HG03378 (cell line): ENCODE results near the gene SMIM45.
"Not testable (repeated sequence)": the region's sequence is repeated elsewhere in the genome, so short reads cannot be mapped to it uniquely, and the experiment has no call there.

Source experiments
- ATAC-seq: cut with Tn5 transposase; IDR thresholded peaks from one replicate; pipeline ENCODE4 v1.9.1; 2021; ENCODE audit warnings: mild to moderate bottlenecking, moderate library complexity; ENCODE audit not compliant: unreplicated experiment

Gene SMIM45

GRCh38 chr22:41933411-41934177, 18.4 kb upstream of the SMIM45 start:
- ATAC-seq: no peak

DNA sequence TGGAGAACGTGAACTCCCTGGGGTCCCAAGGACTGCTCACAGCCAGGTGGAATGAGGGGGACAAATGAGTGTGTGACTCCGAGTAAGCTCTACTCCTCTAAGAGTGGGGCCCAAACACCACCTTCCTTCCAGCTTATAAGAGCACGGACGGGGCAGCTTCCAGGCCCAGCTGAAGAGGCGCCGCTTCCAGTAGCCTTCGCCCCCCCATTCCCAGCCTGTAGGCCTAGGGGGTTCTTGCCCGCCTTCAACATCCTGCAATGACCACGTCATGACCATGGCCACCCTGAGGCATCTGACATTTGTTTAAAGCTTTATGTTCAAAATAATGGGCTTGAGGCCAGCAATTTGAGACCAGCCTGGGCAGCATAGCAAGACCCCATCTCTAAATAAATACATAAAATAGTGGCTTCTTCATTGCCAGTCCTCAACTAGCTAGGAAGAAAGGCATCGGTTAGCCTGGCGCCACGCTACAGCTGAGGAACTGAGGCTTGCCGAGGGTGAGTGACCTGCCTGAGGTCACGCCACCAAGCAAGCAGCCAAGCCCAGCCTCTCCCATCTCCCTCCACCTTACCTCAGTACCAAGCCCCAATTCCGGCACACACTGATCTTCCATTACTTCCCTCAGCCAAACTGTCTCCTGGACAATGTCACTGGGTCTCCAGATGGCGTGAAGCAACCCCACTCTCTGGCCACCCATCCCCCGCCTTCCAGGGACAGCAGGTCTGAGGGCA, 17.5 kb upstream of the SMIM45 start:
- ATAC-seq: no peak

GRCh38 chr22:41935015-41935351, 17.0 kb upstream of the SMIM45 start:
- ATAC-seq: no peak

DNA sequence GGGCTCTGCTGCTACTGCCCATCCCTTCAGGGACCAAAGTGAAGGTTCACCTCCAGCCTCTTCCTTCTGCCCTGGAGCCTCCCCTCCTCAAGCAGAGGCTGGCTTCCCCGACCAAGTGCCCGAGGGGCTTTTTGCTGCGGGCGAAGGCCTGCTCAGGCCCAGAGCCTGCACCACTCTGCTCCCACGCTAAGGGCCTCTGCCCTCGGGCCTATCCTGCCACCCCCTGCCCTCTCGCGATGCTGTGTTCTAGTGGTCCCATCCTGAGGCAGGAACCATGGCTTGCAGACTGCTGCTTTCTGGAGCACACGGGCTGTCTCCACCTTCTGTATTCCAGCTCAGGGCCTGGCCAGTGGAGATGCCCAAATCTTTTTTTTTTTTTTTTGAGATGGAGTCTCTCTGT, 16.4 kb upstream of the SMIM45 start:
- no peak for ATAC-seq

DNA sequence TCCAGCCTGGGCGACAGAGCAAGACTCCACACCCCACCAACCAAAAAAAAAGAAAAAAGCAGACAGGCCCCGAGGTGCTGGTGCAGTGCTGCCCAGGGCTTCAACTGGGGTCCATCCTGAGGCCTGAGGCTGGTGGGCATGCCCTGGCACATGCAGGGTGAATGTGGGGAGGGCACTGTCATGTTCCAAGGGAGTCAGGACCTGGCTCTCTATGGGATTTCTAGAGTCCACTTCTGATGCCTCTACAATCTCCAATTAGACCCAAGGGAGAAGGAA, 15.1 kb upstream of the SMIM45 start:
- ATAC-seq: no peak

GRCh38 chr22:41939981-41940831, 11.7 kb upstream of the SMIM45 start:
- ATAC-seq: peak; percentile 56

DNA sequence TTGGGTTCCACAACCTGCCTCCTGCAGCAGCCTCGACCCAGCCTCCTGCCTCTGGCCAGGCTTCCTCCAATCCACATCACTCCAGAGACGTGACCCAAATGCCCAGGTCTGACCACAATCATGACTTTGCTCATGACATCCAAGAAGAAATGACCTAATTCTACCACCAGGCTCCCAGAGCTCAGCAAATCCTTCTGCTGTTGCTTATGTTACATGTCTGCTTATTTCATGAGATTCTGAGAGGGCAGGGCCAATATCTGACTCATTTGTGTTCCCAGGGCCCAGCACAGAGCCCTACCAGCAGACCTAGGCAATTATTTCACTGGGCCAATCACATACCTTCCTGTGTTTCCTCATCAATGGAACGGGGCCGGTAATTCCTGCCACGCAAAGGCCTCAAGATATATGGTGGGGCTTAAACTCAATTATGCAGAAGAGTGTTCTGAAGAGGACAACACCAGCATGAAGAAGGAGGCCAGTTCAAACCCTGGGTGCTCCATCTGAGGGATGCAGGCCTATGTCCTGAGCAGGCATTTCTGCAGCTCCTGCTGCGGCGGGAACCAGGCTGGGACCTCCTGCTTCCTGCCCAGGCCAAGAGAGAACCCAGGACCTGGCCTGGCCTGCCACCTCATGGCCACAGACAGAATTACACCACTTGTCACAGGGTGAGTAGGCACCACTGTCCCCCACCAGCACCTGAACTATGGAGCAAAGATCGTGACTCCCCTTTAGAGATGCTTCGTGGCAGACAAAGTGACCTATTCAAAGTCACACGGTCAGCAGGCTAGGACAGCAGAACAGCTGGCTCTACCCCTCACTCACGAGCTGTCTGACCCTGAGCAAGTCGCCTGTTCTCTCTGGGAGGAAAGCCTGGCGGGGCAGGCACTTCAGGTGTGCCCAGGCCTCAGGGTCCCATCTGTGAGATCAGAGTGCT, 10.9 kb upstream of the SMIM45 start:
- ATAC-seq: peak; percentile 28

- no peak for ATAC-seq
These were observed 8.2 kb upstream of the SMIM45 start for GRCh38 chr22:41943661-41944209.

DNA sequence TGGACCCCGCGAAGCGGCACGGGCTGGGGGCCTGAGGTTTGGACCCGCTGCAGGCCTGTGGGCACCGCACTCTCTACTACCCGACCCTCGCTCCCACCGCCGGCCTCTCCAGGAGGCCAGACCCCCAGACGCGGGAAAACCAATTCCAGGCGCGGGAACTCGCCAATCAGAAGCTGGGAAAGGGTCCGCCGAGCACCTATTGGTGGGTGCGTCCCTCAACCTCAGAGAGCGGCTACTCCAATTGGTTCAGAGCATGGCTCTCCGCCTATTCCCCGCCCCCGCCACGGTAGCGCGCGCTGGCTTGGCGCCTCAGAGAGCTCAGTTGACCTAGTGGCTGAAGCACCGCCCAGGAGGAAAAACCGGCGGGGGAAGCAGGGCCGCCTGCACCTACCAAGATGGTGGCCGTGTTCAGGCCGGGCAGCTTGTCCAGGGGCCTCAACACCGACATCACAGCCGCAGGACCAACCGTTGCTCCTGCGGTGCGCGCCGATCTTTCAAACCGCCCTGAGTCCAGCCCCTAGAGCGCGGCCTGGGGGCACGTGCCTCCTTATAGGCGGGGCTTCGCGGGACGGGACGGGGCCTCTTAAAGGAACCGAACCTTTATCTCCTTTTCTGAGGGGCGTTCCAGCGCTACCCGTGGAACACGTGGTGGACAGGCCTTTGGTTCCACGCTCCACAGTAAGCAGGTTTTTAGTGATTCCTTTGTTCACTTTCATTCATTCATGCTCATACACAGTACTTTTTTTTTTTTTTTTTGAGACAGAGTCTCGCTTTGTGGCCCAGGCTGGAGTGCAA, 5.1 kb upstream of the SMIM45 start, which contains the start of gene CENPM:
Gene CENPM (minus strand): TSS at position 524 of the 795 bp plus-strand sequence. CDS start 76 bp downstream, at position 448.
- peak; percentile 66 for ATAC-seq

DNA sequence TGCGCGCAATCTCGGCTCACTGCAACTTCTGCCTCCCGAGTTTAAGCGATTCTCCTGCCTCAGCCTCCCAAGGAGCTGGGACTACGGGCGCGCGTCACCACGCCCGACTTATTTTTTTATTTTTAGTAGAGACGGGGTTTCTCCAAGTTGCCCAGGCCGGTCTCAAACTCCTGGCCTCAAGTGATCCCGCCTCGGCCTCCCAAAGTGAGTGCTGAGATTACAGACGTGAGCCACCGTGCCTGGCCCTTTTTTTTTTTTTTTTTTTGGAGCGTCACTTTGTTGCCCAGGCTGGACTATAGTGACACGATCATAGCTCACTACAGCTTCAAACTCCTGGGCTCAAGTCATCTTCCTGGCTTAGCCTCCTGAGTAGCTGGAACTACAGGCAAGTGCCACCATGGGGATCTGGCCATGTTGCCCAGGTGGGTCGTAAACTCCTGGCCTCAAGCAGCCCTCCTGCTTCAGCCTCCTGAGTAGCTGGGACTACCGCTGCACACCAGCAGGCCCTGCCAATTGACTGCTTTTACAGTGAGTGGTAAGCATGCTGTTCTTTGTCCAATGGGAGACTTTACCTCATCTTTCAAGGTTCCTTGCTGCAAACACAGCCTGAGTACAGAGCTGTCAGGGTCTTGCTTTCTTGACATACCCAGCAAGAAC, 4.4 kb upstream of the SMIM45 start:
- ATAC-seq: no peak

DNA sequence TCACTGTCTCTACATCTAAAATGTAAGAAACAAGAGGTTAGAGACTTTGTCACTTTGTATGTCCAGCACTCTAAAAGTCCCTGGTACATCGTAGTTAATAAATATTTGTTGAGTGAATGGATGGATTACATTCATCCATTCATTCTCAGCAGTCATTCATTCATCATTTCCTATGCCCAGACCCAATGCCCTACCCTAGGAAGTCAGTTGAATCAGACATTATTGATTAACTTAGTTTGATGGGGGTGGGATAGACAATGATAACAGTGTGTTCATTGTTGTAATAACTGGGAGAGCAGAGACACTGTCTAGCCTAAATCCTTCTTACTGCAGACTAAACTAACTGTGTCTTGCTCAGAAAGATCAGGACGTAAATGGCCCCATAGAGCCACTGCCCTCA, 3.8 kb upstream of the SMIM45 start:
- ATAC-seq: no peak

- ATAC-seq: not testable (repeated sequence)
These were observed 3.0 kb upstream of the SMIM45 start for GRCh38 chr22:41948928-41949296.

DNA sequence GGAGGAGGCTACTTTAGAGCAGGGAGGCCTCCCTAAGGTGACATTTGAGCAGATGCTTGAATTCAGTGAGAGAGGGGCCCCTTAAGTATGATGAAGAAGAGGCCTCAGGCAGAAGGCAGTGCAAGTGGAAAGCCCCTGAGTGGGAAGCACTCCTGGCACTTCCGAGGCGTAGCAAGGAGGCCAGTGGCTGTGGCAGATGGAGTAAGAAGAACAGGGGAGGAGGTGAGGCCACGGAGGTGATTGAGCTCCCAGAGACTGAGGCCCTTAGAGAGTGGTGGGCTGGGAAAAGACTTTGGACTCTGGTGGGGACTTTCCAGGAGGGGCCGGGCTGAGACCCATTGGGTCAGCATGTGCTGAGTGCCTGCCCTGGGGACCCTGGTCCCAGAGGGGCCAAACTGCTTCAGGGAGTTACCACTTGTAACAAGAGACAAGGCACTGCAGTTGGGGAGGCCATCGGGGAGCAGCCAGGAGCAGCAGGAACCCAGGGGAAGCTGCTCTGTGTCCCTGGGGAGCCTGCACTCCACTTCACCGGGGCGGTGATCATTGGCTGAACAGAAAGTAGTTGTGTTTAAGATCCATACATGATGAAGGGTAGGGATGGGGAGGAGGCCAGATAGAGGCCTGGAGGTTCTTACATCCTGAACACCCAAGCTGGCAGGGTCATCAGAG, 2.5 kb upstream of the SMIM45 start:
- no peak for ATAC-seq

DNA sequence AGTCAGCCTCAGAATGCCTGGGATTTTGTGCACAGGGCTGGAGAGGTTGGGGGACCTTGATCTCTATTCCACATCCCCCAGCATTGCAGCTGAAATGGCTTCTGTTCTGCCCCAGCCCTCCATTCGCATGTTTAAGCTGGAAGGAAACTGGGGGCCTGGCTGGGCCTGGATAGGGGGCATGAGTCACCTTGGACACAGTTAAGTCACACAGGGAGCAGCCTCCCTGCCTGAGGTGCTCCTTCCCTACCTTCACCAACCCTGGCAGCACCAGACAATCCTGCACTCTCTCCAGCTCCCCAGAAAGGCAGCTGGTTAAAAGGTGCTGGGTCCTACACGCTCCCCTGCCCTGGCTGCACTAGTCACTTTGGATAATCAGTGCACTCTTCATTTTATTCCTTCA, 763 bp downstream of the SMIM45 start:
- ATAC-seq: no peak

DNA sequence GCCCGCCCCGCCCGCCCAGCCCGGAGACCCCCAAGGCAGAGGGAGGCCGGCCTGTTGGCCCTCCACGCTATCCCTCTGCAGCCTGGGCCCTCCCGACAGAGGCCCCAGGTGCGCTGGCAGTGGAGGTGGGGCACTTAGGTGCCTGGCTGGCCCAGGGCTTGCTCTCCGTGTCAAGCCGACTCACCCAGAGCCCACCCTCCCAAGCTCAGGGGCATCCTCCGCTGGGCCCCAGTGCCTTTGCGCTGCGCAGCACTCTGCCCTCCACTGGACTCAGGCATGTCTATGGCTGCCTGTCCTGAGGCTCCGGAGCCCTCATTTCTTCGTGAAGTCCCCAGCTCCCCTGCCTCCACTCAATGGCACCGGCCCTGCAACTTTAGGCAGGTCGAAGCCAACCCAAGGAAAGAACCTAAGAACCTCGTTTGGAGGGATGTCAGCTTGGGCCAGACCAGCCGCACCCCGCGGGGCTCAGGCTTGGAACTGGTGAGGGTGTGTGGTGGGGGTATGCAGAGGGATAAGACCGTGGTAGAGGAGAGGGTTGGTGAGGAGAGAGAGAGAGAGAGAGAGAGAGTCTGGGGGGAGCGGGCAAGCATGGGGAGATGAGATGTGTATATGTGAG, 6.1 kb downstream of the SMIM45 start:
- ATAC-seq: no peak

DNA sequence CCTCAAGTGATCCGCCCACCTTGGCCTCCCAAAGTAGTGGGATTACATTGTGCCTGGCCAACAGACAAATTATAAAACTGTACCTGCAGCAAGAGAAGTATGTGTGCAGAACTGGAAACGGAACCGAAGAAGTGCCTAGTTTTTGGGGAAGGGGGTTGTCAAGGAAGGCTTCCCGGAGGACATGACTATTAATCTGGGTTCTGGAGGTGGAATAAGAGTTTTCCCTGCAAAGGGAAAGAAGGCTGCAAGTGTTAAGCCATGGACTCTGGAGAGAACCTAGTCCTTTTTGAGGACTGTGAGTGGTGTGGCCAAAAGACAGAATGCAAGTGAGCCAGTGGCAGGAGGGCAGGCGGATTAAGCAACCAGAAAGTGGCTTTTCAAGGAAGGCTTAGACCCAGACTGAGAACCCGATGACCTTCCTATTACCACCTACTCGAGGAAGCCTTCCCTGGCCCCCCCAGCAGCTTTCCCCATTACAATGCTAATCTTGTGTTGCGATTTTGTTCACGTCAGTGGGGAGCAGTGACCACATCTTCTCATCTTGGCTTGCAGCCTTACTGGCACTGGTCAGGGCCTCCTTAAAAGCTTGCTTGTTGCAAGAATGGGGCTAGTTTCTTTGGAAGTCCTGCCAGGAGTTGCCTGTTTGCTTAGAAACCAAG, 11.6 kb downstream of the SMIM45 start:
- no peak for ATAC-seq

GRCh38 chr22:41964112-41964491, 12.2 kb downstream of the SMIM45 start:
- ATAC-seq: no peak

- ATAC-seq: no peak
These were observed 14.3 kb downstream of the SMIM45 start for GRCh38 chr22:41966225-41966606.
